Calu3 (cell line): ENCODE measurements around the gene EXOC6B. TPM values are rescaled to one million over a fixed set of nuclear protein-coding genes. Genes with fewer than 3 reads are reported as not detected.

Experiments
- BruUV-seq: library from RNA; stranded (reverse); fragments of 400-500 nt; replicated peaks from 2 replicates; lab custom pipeline; 2021; lab: Mats Ljungman, UMichigan
- CTCF ChIA-PET: fragments of 300-600 bp; sonication (Branson Sonifier 250); formaldehyde crosslinking; loops from one replicate; lab custom pipeline; 2022; ENCODE audit warnings: antibody characterized with exemption; lab: Charles Lee
- DNase-seq: peaks from one replicate; pipeline ENCODE4 v3.0.0; 2022
- H3K27ac Mint-ChIP-seq: one replicate; pipeline ENCODE4 v1.8.0; 2022; ENCODE audit warnings: mixed read lengths; ENCODE audit not compliant: unreplicated experiment
- H3K27me3 Mint-ChIP-seq: one replicate; pipeline ENCODE4 v1.8.0; 2022; ENCODE audit warnings: mixed read lengths; ENCODE audit not compliant: unreplicated experiment
- H3K36me3 Mint-ChIP-seq: one replicate; pipeline ENCODE4 v1.8.0; 2022; ENCODE audit warnings: mild to moderate bottlenecking, moderate library complexity, mixed read lengths; ENCODE audit not compliant: insufficient read depth, unreplicated experiment
- H3K4me1 Mint-ChIP-seq: one replicate; pipeline ENCODE4 v1.8.0; 2022; ENCODE audit warnings: mild to moderate bottlenecking, low read depth, mixed read lengths; ENCODE audit not compliant: unreplicated experiment
- H3K4me3 Mint-ChIP-seq: one replicate; pipeline ENCODE4 v1.8.0; 2022; ENCODE audit warnings: mild to moderate bottlenecking, low read depth, moderate library complexity, mixed read lengths; ENCODE audit not compliant: unreplicated experiment
- H3K9me3 Mint-ChIP-seq: one replicate; pipeline ENCODE4 v1.8.0; 2022; ENCODE audit warnings: low read depth, mixed read lengths; ENCODE audit not compliant: unreplicated experiment
- CTCF ChIP-seq: fragments of 200-600 bp; IDR thresholded peaks from one replicate; pipeline ENCODE4 v1.8.0; 2022; ENCODE audit warnings: antibody characterized with exemption; ENCODE audit not compliant: unreplicated experiment
- intact Hi-C: fragments of 100-400 bp; cut with micrococcal nuclease; formaldehyde crosslinking; loops from one replicate; pipeline ENCODE4 v1.10.0; 2022; ENCODE audit not compliant: unreplicated experiment
- total RNA-seq: library from RNA; stranded (reverse); gene quantifications from 2 replicates; pipeline ENCODE4 v1.2.3, GENCODE V29; 2022

The EXOC6B gene
- total RNA-seq, 1 experiment from 2014 or later = 26.6 TPM

DNA sequence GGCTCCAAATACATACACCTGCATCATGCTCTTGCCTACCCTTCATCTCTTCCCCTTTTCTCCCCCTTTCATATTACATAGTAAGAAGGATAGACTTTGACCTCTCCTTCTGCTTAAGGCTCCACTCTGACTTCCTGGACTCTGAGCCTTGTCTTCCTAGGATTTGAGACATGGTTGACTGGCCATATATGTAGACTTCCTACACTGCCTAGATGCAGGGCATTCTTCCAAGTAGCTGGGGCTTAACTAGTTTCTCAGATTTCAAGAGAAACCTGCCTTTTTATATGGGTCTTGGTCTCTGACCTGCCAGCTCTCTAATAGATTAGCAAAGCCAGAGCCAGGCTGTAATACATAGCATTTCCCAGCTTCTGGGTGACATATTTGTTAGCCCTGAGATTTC, 642.8 kb downstream of the EXOC6B start:
- intact Hi-C loops = no loop called here
- H3K27me3 Mint-ChIP-seq = no peaks in the 10 kb centered on the region
- CTCF ChIA-PET = no interaction called here
- no peak for TF ChIP-seq CTCF
- no peak overlapping the region for H3K27ac Mint-ChIP-seq
- H3K4me1 Mint-ChIP-seq = peaks cover 14% of the 10 kb centered on the region
- H3K9me3 Mint-ChIP-seq = no peaks in the 10 kb centered on the region
- DNase-seq = no peak
- BruUV-seq = no TSS peak
- no peaks in the 10 kb centered on the region for H3K36me3 Mint-ChIP-seq
- no peak overlapping the region for H3K4me3 Mint-ChIP-seq

DNA sequence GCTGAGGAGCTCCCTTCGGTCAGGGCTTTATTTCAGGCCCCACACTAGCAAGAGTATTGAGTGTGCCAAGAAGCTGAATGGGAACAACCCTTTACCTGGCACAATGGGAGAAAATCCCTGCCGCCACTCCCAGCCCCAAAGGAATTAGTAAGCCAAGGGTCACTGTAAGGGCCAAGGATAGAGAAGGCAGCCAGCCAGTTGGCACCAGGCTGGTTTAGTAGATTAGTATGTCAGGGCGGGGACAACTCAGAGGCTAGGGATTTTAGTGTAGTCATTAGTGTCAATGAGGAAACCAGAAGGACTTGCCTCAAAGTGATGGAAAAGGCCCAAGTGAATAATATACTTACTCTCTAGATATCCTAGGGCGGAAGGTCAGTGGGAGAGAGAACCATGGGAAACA, 643.3 kb downstream of the EXOC6B start:
- BruUV-seq = no TSS peak
- no peak for DNase-seq
- intact Hi-C loops = no loop called here
- TF ChIP-seq CTCF = no peak
- no peaks in the 10 kb centered on the region for H3K9me3 Mint-ChIP-seq
- H3K27me3 Mint-ChIP-seq = no peaks in the 10 kb centered on the region
- CTCF ChIA-PET = no interaction called here
- no peak overlapping the region for H3K4me3 Mint-ChIP-seq
- H3K4me1 Mint-ChIP-seq = peaks cover 14% of the 10 kb centered on the region
- no peak overlapping the region for H3K27ac Mint-ChIP-seq
- H3K36me3 Mint-ChIP-seq = no peaks in the 10 kb centered on the region

DNA sequence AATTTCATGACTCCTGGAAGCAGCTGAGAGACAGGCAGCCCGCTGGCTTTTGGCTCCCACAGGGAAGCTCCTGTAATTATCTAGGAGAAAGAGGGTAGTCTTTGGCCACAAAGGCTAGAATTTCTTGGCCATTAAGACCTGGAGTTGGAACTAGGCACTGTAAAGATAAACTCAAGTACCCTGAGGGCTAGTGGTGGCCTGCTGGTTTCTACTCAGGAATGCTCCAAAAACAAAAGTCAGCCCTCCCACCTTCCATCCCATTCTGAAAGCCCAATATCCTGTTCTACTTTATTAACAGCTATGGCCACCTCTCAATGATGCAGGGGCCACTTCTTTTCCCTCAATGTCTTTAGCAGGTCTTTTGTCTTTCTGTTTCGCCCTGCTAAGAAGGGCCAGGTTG, 644.2 kb downstream of the EXOC6B start:
- Mint-ChIP-seq H3K9me3 (no peaks in the 10 kb centered on the region), H3K27ac (no peak overlapping the region), H3K4me3 (no peak overlapping the region), H3K27me3 (no peaks in the 10 kb centered on the region), H3K36me3 (no peaks in the 10 kb centered on the region), H3K4me1 (peaks cover 14% of the 10 kb centered on the region)
- BruUV-seq = no TSS peak
- CTCF ChIA-PET = no interaction called here
- no peak for DNase-seq
- no peak for TF ChIP-seq CTCF
- intact Hi-C loops = no loop called here

DNA sequence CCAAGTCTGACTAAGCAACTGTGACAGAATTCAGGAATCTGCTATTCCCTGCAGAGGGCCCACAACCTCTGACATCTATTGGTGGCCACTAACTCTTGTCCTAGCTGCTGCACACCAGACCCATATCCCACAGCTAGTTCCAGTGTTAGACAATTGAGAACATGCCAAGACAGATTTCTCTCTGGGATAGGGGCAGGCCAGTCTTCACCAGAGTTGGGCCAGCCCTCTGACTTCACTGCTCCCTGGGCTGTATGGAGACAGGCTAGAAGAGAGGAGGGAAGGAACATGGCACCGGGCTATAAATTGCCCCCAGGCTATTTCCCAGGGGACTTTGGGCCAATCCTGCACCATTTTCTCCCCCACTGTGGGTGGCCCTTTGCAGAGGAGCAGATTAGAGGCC, 645.5 kb downstream of the EXOC6B start:
- H3K4me3 Mint-ChIP-seq = no peak overlapping the region
- intact Hi-C loops = no loop called here
- no TSS peak for BruUV-seq
- no peaks in the 10 kb centered on the region for H3K36me3 Mint-ChIP-seq
- DNase-seq = no peak
- no peaks in the 10 kb centered on the region for H3K9me3 Mint-ChIP-seq
- H3K4me1 Mint-ChIP-seq = peaks cover 14% of the 10 kb centered on the region
- CTCF ChIA-PET = no interaction called here
- H3K27ac Mint-ChIP-seq = no peak overlapping the region
- no peaks in the 10 kb centered on the region for H3K27me3 Mint-ChIP-seq
- TF ChIP-seq CTCF = no peak
